Prostate gland (tissue), 2 donors: Measurements from ENCODE around the gene KRTAP4-7. TPM values are rescaled to one million over a fixed set of nuclear protein-coding genes. Genes with fewer than 3 reads are reported as not detected.
"Not testable (repeated sequence)": the region's sequence is repeated elsewhere in the genome, so short reads cannot be mapped to it uniquely, and the experiment has no call there.

Experiments used
- DNase-seq: peaks from one replicate; pipeline ENCODE4 v3.0.0-alpha.2; 2019; ENCODE audit warnings: low spot score
- H3K27ac ChIP-seq, 2 donors: fragments of 200-600 bp; sonication (generic); 2 replicates each; pipeline ENCODE4 v1.5.1; 2017 to 2019
- H3K27me3 ChIP-seq: fragments of 200-600 bp; sonication (generic); replicated peaks from 2 replicates; pipeline ENCODE4 v1.5.1; 2019; ENCODE audit not compliant: insufficient read depth
- H3K36me3 ChIP-seq, 2 donors: fragments of 200-600 bp; sonication (generic); 1 replicate in 1 of 2; 2 replicates in 1 of 2; pipeline versions ENCODE4 v1.5.1 to v1.8.1; 2017 to 2019
- H3K4me1 ChIP-seq: fragments of 200-600 bp; sonication (generic); replicated peaks from 2 replicates; pipeline ENCODE4 v1.5.1; 2019
- H3K4me3 ChIP-seq, 2 donors: fragments of 200-600 bp; sonication (generic); 2 replicates each; pipeline ENCODE4 v1.5.1; 2017 to 2019
- H3K9me3 ChIP-seq: fragments of 200-600 bp; sonication (generic); 2 replicates; pipeline ENCODE4 v1.5.1; 2017
- CTCF ChIP-seq, 4 experiments: fragments of 200-600 bp in 2 of 4; fragments of 450-650 bp in 2 of 4; sonication (generic) in 2 of 4; IDR thresholded peaks; 1 replicate in 3 of 4; 2 replicates in 1 of 4; pipeline ENCODE4 v1.5.1; 2016 to 2019; ENCODE audit warnings: antibody characterized with exemption in 4 of 4, mild to moderate bottlenecking in 2 of 4, moderate library complexity in 2 of 4
- POLR2A ChIP-seq: fragments of 450-650 bp; IDR thresholded peaks from one replicate; pipeline ENCODE4 v1.6.1; 2016; ENCODE audit warnings: antibody characterized with exemption, mild to moderate bottlenecking
- POLR2AphosphoS5 ChIP-seq: sonication (generic); formaldehyde crosslinking; IDR thresholded peaks from one replicate; pipeline ENCODE4 v1.6.1; 2017; ENCODE audit warnings: antibody characterized with exemption
- WGBS: methylation state at CpG from one replicate; pipeline ENCODE4 v1.1.5; 2018; 5-methylcytosine and 5-hydroxymethylcytosine counted together
- intact Hi-C: fragments of 100-400 bp; cut with DNase I; formaldehyde crosslinking; loops from one replicate; pipeline ENCODE4 v1.14.2; 2022
- total RNA-seq, 2 donors: library from RNA; depleted of rRNA; stranded (reverse); fragments of >200 nt; gene quantifications; one replicate each; pipeline ENCODE4 v1.1.0, GENCODE V29; 2016

KRTAP4-7 gene
- total RNA-seq, 2 donors from 2014 or later, result not detected

GRCh38 chr17:41069031-41069430 is 14.9 kb upstream of the KRTAP4-7 start:
- no peak overlapping the region for H3K27ac ChIP-seq
- TF ChIP-seq POLR2A (no peak), CTCF (IDR thresholded peaks at IDR 0.05) (no peak), POLR2AphosphoS5 (no peak)
- H3K4me3 ChIP-seq, result no peak overlapping the region
- H3K4me1 ChIP-seq, result no peaks in the 10 kb centered on the region
- intact Hi-C loops, result no loop called here
- no peak for DNase-seq
- H3K36me3 ChIP-seq, result no peaks in the 10 kb centered on the region
- no peaks in the 10 kb centered on the region for H3K9me3 ChIP-seq
- 89% methylated on average over 3 of the region's 3 CpGs for WGBS
- no peaks in the 10 kb centered on the region for H3K27me3 ChIP-seq

GRCh38 chr17:41071606-41072360 is 12.2 kb upstream of the KRTAP4-7 start:
- H3K27me3 ChIP-seq, result no peaks in the 10 kb centered on the region
- no peak overlapping the region for H3K27ac ChIP-seq
- intact Hi-C loops, result no loop called here
- no peaks in the 10 kb centered on the region for H3K4me1 ChIP-seq
- TF ChIP-seq POLR2AphosphoS5 (no peak), CTCF (IDR thresholded peaks at IDR 0.05) (no peak), POLR2A (no peak)
- no peaks in the 10 kb centered on the region for H3K36me3 ChIP-seq
- DNase-seq, result no peak
- no peaks in the 10 kb centered on the region for H3K9me3 ChIP-seq
- 88% methylated on average over 5 of the region's 5 CpGs for WGBS
- no peak overlapping the region for H3K4me3 ChIP-seq

GRCh38 chr17:41073676-41074075 is 10.3 kb upstream of the KRTAP4-7 start:
- TF ChIP-seq POLR2A, result no peak
- no peak for TF ChIP-seq CTCF (IDR thresholded peaks at IDR 0.05)
- TF ChIP-seq POLR2AphosphoS5, result no peak
- 90% methylated on average over 2 of the region's 2 CpGs for WGBS
- no peaks in the 10 kb centered on the region for H3K9me3 ChIP-seq

GRCh38 chr17:41076788-41077187 is 7.2 kb upstream of the KRTAP4-7 start:
- Histone ChIP-seq H3K9me3 (no peaks in the 10 kb centered on the region), H3K4me1 (no peaks in the 10 kb centered on the region), H3K27me3 (no peaks in the 10 kb centered on the region), H3K27ac (no peak overlapping the region), H3K4me3 (no peak overlapping the region), H3K36me3 (no peaks in the 10 kb centered on the region)
- TF ChIP-seq CTCF (IDR thresholded peaks at IDR 0.05) (no peak), POLR2A (no peak), POLR2AphosphoS5 (no peak)
- DNase-seq, result no peak
- intact Hi-C loops, result no loop called here

More at GRCh38 chr17:41073676-41074075, 10.3 kb upstream of the KRTAP4-7 start:
- Histone ChIP-seq H3K27ac (no peak overlapping the region), H3K36me3 (no peaks in the 10 kb centered on the region), H3K4me3 (no peak overlapping the region), H3K4me1 (no peaks in the 10 kb centered on the region), H3K27me3 (no peaks in the 10 kb centered on the region)
- intact Hi-C loops, result no loop called here
- no peak for DNase-seq

- WGBS, result 45% methylated on average over 4 of the region's 4 CpGs
- intact Hi-C loops, result no loop called here
Observed at GRCh38 chr17:41082626-41083025, 1.3 kb upstream of the KRTAP4-7 start.

GRCh38 chr17:41083427-41083826 is 523 bp upstream of the KRTAP4-7 start:
- H3K27me3 ChIP-seq, H3K4me3 ChIP-seq, H3K36me3 ChIP-seq, H3K9me3 ChIP-seq, DNase-seq, intact Hi-C loops, H3K4me1 ChIP-seq, H3K27ac ChIP-seq: not testable (repeated sequence)
- whole genome bisulfite sequencing, result 73% methylated on average over 2 of the region's 2 CpGs

More at GRCh38 chr17:41082626-41083025, 1.3 kb upstream of the KRTAP4-7 start:
- Histone ChIP-seq H3K4me1 (no peaks in the 10 kb centered on the region), H3K9me3 (no peaks in the 10 kb centered on the region), H3K36me3 (no peaks in the 10 kb centered on the region), H3K27me3 (no peaks in the 10 kb centered on the region), H3K4me3 (no peak overlapping the region), H3K27ac (no peak overlapping the region)
- no peak for DNase-seq
- TF ChIP-seq CTCF (IDR thresholded peaks at IDR 0.05) (no peak), POLR2AphosphoS5 (no peak), POLR2A (no peak)

GRCh38 chr17:41088760-41089352 is 4.9 kb downstream of the KRTAP4-7 start:
- H3K27ac ChIP-seq, H3K4me3 ChIP-seq, H3K36me3 ChIP-seq, intact Hi-C loops, H3K27me3 ChIP-seq, DNase-seq, H3K4me1 ChIP-seq, H3K9me3 ChIP-seq: not testable (repeated sequence)
- 68% methylated on average over 4 of the region's 4 CpGs for WGBS
